Hematopoietic multipotent progenitor cell treated with erythropoietin and hydrocortisone succinate and interleukin-3 and kit ligand, for 17 days (in vitro differentiated cells): ENCODE data around the gene LYPD6B.
"Not testable (repeated sequence)": the region's sequence is repeated elsewhere in the genome, so short reads cannot be mapped to it uniquely, and the experiment has no call there.

Experiments used
- DNase-seq: peaks from one replicate; pipeline ENCODE4 v3.0.0-alpha.2; 2015; ENCODE audit warnings: low spot score

LYPD6B gene

DNA sequence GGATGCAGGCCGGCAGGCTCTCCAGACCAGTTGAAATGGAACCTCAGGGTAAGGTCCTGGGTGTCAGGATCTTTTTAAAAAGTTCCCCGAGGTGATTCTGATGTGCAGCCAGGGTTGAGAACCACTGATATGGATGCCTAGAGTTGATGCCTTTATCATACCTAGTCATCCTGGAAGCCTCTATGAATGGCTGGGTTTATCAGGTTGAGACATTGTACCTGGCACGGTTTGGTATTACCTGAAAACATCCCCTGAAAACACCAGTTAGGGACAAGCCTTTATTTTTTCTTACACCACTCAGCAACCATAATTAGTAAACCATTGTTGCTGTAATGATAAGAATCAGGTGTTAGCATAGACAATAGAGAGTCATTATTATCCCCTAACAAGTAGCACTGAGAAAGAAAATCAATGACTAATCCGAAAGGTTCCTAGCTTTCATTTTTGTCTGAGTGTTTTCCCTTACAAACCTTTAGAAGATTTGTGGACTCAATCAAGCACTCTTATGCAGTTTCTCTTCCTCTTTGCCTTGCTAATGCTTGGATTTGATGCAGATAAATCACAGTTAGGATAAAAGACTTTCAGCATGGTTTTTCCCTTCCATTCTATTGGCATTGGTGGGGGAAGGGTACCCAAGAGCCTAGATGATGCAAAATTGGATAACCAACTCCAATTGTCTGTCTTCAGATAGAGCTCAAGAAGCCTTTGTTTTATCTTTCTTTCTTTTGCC, 175.4 kb downstream of the LYPD6B start:
- no peak for DNase-seq

- DNase-seq = no peak
Observed at GRCh38 chr2:149218497-149218896, 180.0 kb downstream of the LYPD6B start.

GRCh38 chr2:149219856-149220255, 181.4 kb downstream of the LYPD6B start:
- no peak for DNase-seq

GRCh38 chr2:149221002-149221401, 182.5 kb downstream of the LYPD6B start:
- DNase-seq = no peak

DNA sequence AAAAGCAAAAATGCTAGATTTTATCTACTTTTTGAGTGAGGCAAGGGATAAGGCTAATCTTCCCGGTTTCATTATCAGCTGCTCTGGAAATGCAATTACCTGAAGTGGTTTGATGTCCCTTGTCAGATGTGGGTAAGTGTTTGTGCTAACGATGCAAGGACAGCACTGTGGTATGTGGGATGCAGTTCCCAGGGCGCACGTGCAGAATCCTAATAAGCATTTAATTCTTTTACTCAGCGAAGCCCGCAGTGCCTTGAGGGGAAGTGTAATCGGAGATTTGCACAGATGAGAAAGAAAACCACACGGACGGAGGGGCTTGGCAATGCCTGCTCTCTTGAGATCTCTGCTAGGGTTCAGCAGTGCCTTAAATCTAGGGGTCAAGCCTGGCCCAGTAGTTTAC, 183.4 kb downstream of the LYPD6B start:
- no peak for DNase-seq

DNA sequence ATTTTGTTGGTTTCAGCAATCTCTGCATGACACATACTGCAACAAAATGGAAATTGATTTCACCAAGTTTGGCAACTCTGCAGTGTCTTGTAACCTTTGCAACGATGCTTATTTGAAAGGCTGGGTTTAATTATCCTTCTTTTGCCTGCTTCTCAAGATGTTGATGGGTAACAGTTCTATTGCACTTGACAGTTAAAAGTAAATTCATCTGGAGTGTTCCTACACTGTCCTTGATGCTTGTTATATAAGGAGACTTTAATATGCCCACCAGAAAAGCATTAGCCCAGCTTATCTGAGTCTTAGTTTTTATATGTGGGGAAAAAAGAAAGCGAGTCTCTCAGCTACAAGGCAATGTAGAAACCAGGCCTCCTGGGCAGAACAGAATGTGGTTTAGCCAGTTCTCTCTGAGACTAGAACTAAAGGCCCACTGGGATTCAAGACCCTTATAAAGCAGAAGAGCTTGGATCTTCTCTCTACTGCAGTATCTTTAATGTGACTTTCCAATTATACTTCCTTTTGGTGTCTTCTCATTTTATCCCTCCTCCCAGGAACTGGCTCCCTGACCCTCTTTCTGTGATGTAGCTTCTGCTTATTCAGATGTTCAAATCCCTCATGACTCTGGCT, 185.1 kb downstream of the LYPD6B start:
- DNase-seq = no peak

DNA sequence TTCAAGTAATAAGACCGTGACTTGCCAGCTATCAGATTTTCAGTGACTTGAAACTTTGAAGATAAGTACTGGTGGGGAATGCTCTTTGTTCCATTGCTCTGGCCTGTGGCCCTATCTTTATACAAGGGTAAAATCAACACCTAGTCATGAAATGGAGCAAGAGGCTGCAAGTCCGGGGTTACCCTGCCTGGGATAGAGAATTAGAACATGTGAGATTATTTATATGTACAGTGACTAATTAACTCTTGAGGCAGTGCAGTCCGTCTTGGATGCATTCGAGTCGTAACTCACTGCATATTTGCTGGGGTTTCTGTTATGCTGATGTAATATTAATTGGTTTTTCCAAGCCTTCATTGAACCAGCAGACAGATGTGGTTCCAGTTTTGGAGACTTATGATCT, 186.0 kb downstream of the LYPD6B start:
- no peak for DNase-seq

DNA sequence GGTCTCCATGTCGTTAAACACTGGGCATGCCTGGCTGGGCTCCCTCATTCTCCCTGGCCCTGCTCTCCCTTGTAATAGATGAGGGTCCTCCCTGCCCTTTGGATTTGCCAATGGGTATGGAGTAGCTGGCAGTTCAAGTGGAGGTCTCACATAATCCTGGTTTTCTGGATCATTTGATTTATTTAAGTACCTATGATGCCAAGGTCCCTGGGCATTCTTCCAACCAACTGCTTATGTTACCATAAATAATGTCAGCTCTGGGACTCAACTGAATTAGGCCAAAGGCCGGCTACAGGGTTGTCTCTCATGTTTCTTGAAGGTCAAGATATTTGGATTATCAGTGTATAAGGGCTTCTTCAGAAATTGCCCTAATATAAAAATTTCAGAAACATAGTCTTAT, 186.9 kb downstream of the LYPD6B start:
- DNase-seq = no peak

DNA sequence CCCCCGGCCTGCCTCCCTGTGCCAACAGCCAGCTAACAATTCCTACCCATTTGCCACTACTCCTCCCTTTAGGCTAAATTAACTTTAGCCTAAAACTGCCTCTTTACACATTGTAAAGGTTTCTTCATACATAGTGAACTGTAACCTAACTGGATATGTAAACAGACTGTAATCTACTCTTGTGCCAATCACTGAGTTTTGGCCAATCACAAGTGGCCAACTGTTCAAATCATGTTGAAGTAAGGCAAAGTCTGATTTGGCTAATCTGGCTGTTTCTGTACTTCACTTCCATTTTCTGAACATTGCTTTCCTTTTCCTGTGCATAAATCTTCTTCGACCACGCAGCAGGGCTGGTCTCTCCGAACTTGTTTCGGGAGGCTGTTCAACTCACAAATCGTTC, 188.3 kb downstream of the LYPD6B start:
- no peak for DNase-seq

GRCh38 chr2:149235816-149236375, 197.4 kb downstream of the LYPD6B start:
- no peak for DNase-seq

GRCh38 chr2:149236410-149236809, 197.9 kb downstream of the LYPD6B start:
- DNase-seq = no peak

DNA sequence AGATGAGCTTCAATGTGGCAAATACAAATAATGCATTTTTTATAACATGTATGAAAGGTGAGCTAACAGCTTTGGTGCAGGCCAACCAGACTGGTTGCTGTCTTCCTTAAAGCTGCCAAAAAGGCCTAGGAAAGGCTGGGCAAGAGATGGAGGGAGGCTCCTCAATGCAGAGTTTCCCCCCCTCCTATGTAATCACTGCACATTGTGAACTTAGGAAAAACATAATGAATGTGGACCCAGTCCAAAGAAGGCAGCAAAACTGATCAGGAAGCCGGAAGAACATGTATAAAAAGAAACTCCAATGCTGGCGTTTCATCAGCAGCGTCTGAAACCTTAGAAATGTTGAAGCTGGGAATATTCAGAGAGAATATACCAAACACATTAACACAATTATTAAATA, 207.7 kb downstream of the LYPD6B start:
- no peak for DNase-seq

DNA sequence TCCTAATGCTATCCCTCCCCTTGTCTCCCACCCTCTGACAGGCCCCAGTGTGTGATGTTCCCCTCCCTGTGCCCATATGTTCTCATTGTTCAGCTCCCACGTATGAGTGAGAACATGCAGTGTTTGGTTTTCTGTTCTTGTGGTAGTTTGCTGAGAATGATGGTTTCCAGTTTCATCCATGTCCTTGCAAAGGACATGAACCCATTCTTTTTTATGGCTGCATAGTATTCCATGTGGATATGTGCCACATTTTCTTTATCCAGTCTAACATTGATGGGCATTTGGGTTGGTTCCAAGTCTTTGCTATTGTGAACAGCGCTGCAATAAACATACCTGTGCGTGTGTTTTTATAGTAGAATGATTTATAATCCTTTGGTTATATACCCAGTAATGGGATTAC, 212.9 kb downstream of the LYPD6B start:
- not testable (repeated sequence) for DNase-seq

DNA sequence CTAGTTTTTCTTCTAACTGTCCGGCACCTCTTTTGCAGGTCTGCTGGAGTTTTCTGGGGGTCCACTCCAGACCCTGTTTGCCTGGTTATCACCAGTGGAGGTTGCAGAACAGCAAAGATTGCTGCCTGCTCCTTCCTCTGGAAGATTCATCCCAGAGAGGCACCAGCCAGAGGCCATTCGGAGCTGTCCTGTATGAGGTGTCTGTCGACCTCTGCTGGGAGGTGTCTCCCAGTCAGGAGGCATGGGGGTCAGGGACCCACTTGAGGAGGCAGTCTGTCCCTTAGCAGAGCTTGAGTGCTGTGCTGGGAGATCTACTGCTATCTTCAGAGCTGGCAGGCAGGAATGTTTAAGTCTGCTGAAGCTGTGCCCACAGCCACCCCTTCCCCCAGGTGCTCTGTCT, 218.4 kb downstream of the LYPD6B start:
- not testable (repeated sequence) for DNase-seq

DNA sequence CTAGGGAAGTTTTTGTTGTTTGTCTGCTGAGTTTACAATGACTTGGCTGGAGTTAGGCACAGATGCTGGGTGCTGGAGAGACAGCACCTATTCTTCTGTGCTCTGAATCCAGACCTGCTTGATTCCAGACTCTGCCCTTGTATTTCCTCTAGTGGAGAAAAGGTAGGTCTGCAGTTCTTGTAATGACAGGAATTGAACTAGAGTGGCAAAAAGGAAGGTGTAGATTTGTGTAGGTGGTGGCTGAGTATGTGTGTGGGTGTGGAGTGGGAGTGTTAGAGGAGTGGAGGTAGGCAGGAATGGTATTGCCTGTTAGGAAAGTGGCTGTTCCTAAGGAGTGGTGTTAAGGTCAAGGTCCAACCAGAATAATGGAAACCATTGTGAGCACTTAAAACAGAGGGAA, 220.0 kb downstream of the LYPD6B start:
- DNase-seq = no peak

DNA sequence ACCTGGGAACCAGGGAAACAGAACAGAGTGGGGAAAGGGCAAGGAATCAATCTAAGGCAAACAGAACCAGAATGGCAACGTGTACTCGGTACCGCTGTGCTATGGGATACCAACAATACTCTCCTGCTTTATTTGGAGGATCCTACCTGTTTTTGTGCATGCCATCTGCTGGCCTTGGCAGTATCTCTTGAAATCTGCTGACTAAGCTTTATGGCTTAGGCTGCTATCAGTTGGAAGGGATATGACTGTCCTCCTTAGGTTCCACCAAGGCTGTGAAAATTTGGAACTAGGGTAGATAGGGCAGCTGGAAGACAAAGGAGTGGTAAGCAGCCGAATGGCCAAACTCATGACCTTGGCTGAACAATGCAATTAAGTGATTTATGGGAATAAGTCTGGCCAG, 220.6 kb downstream of the LYPD6B start:
- no peak for DNase-seq

- DNase-seq = no peak
Observed at GRCh38 chr2:149261692-149262091, 223.2 kb downstream of the LYPD6B start.
